Common myeloid progenitor, CD34-positive (primary cell): ENCODE results near the gene ARFRP1.

Source experiments
- CTCF ChIA-PET: fragments of 350-600 bp; sonication (Branson Sonifier 250); formaldehyde crosslinking; loops from one replicate; lab custom pipeline; 2021; ENCODE audit warnings: antibody characterized with exemption; lab: Charles Lee
- POLR2A ChIA-PET: fragments of 350-600 bp; sonication (Branson Sonifier 250); formaldehyde crosslinking; loops from one replicate; lab custom pipeline; 2021; ENCODE audit warnings: antibody characterized with exemption; lab: Charles Lee
- DNase-seq, 3 donors: peaks; one replicate each; pipeline versions ENCODE4 v3.0.0 to v3.0.0-alpha.2; 2013
- H3K27ac ChIP-seq, 2 experiments: 1 replicate in 1 of 2; 2 replicates in 1 of 2; pipeline ENCODE4 v1.7.0; 2013; ENCODE audit warnings: inconsistent platforms in 2 of 2, low read length in 2 of 2, mild to moderate bottlenecking in 2 of 2, low read depth in 1 of 2, moderate library complexity in 1 of 2; ENCODE audit not compliant: severe bottlenecking in 2 of 2, insufficient read depth in 1 of 2, poor library complexity in 1 of 2
- H3K27me3 ChIP-seq, 5 experiments: replicated peaks in 2 of 5; 1 replicate in 3 of 5; 2 replicates in 2 of 5; pipeline versions ENCODE4 v1.6.1 to v1.7.0; 2013; ENCODE audit warnings: low read length in 4 of 5, mild to moderate bottlenecking in 2 of 5, moderate library complexity in 2 of 5, inconsistent platforms in 1 of 5; ENCODE audit not compliant: insufficient read depth in 5 of 5, control insufficient read depth in 4 of 5
- H3K36me3 ChIP-seq, 4 experiments: 1 replicate in 2 of 4; 2 replicates in 2 of 4; pipeline versions ENCODE4 v1.6.1 to v1.7.0; 2013; ENCODE audit warnings: low read length in 3 of 4, control low read depth in 1 of 4, mild to moderate bottlenecking in 1 of 4; ENCODE audit not compliant: control insufficient read depth in 4 of 4, insufficient read depth in 4 of 4
- H3K4me1 ChIP-seq, 4 experiments: 1 replicate in 3 of 4; 2 replicates in 1 of 4; pipeline versions ENCODE4 v1.6.1 to v1.7.1; 2013; ENCODE audit warnings: low read length in 3 of 4, mild to moderate bottlenecking in 3 of 4, control low read depth in 1 of 4, inconsistent platforms in 1 of 4, moderate library complexity in 1 of 4; ENCODE audit not compliant: control insufficient read depth in 4 of 4, insufficient read depth in 4 of 4; ENCODE audit errors: control extremely low read depth in 1 of 4
- H3K4me3 ChIP-seq, 7 experiments: 1 replicate in 4 of 7; 2 replicates in 3 of 7; pipeline versions ENCODE4 v1.5.1 to v1.7.0; 2013; ENCODE audit warnings: mild to moderate bottlenecking in 7 of 7, low read length in 6 of 7, moderate library complexity in 6 of 7, inconsistent platforms in 2 of 7, low read depth in 2 of 7, control low read depth in 1 of 7; ENCODE audit not compliant: insufficient read depth in 4 of 7, control insufficient read depth in 1 of 7; ENCODE audit errors: extremely low read depth in 1 of 7
- H3K9me3 ChIP-seq, 5 experiments: 1 replicate in 4 of 5; 2 replicates in 1 of 5; pipeline versions ENCODE4 v1.6.1 to v1.7.1; 2013; ENCODE audit warnings: low read length in 4 of 5, mild to moderate bottlenecking in 2 of 5, inconsistent platforms in 1 of 5, low read depth in 1 of 5, moderate library complexity in 1 of 5; ENCODE audit not compliant: control insufficient read depth in 4 of 5, insufficient read depth in 2 of 5; ENCODE audit errors: control extremely low read depth in 1 of 5
- WGBS: methylation state at CpG from one replicate; pipeline ENCODE4 v1.1.5; 2013; ENCODE audit not compliant: insufficient coverage; 5-methylcytosine and 5-hydroxymethylcytosine counted together

ARFRP1 gene

DNA sequence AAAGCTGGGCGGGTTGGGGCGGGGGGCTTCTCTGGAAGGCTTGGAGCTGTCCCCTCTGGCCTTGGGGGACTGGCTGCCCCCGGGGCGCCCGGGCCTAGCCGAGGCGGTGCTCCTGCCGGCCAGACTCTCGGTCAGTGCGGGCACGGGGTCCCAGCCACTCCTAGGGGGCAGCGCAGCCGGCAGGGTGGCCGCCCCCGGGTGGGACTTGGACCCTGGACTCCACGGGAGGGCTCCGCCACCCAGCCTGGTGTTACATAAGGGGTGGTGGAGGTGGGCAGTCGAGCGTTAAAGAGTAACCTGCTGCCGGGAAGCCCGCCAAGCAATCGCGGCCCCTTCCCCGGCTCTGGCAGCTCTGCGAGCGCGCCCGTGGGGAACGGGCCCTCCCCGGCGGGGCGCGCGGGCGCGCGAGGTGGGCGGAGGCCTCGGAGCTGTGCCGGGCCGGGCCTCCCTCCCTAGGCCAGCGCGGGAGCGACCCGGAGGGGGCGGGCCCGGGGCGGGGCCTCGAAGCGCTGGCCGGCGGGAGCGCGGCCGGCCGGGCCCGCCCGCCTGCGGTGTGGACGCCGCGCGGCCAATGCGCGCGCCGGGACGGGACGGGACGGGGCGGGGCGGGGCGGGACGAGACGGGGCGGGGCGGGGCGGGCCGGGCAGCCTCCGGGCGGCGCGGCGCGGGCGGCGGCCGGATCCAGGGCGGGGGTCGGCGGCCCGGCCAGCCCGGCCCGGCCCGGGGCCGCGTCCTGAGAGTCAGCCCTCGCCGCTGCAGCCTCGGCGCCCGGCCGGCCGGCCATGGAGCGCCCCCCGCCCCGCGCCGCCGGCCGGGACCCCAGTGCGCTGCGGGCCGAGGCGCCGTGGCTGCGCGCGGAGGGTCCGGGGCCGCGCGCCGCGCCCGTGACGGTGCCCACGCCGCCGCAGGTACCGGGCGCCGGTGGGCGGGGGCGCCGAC, 31.6 kb upstream of the ARFRP1 start, which contains the start of gene SLC2A4RG:
TSS of gene SLC2A4RG (plus strand) at position 647 of the 940 bp plus-strand sequence. CDS start at position 784, 137 bp downstream.
- peak; percentile 54 to 64 (median 55) for DNase-seq
- Histone ChIP-seq H3K36me3 (peaks cover 0 to 29% (median 15%) of the 10 kb centered on the region in 4 experiments), H3K9me3 (no peaks in the 10 kb centered on the region), H3K27ac (peak within 1 kb of the TSS in 1 of 2 experiments; percentile 34), H3K4me1 (peaks cover 0 to 51% (median 42%) of the 10 kb centered on the region in 4 experiments), H3K27me3 (peaks cover 0 to 5% (median 0%) of the 10 kb centered on the region in 5 experiments), H3K4me3 (peak within 1 kb of the TSS; percentile 50 to 74 (median 69))
- 0% methylated on average over 77 of the region's 136 CpGs for WGBS
- ChIA-PET CTCF (no interaction called here), POLR2A (interaction anchor here (1.4 kb wide), 1 partner anchor 126 kb away, joined by 3 read pairs; the partner anchor contains the start of gene TPD52L2)

DNA sequence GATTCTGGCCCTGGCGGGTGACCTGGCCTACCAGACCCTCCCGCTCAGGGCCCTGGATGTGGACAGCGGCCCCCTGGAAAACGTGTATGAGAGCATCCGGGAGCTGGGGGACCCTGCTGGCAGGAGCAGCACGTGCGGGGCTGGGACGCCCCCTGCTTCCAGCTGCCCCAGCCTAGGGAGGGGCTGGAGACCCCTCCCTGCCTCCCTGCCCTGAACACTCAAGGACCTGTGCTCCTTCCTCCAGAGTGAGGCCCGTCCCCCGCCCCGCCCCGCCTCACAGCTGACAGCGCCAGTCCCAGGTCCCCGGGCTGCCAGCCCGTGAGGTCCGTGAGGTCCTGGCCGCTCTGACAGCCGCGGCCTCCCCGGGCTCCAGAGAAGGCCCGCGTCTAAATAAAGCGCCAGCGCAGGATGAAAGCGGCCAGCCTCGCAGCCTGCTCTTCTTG, 30.9 kb upstream of the ARFRP1 start:
- H3K27ac ChIP-seq, result no peak overlapping the region
- WGBS, result 9% methylated on average over 26 of the region's 26 CpGs
- DNase-seq, result peak in 2 of 3 donors; percentile 45 to 55

DNA sequence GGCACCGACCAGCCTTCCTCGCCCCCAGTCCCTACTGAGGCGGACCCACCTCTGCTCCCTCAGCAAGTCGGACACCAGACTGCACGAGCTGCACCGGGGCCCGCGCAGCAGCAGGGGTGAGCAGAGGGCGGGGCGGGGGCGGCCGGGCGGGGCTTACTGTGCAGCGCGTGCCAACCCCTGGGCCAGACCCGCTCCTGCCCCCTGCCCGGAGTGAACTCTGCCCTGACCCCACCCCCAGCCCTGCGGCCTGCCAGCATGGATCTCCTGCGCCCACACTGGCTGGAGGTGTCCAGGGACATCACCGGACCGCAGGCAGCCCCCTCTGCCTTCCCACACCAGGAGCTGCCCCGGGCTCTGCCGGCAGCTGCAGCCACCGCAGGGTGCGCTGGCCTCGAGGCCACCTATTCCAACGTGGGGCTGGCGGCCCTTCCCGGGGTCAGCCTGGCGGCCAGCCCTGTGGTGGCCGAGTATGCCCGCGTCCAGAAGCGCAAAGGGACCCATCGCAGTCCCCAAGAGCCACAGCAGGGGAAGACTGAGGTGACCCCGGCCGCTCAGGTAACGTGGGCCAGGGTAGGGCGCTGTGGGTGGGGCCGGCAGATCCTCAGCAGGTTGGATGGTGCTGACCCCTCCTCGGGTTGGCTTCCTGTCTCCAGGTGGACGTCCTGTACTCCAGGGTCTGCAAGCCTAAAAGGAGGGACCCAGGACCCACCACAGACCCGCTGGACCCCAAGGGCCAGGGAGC, 30.3 kb upstream of the ARFRP1 start:
- ChIA-PET POLR2A (interaction anchor here (0.5 kb wide), 1 partner anchor 15 kb away, joined by 3 read pairs; no protein-coding TSS in a partner anchor), CTCF (no interaction called here)
- DNase-seq, result peak in 1 of 3 donors; percentile 38
- no peak overlapping the region for H3K27ac ChIP-seq
- 19% methylated on average over 38 of the region's 43 CpGs for WGBS
- H3K36me3 ChIP-seq, result peaks cover 2 to 36% (median 23%) of the 10 kb centered on the region in 4 experiments
- H3K27me3 ChIP-seq, result peaks cover 0 to 5% (median 0%) of the 10 kb centered on the region in 5 experiments
- peak overlapping the region in 4 of 7 experiments; percentile 19 to 74 (median 52) for H3K4me3 ChIP-seq
- peaks cover 0 to 51% (median 42%) of the 10 kb centered on the region in 4 experiments for H3K4me1 ChIP-seq
- no peaks in the 10 kb centered on the region for H3K9me3 ChIP-seq

More for the DNA sequence above, 30.9 kb upstream of the ARFRP1 start:
- H3K4me3 ChIP-seq, result peak overlapping the region in 3 of 7 experiments; percentile 55 to 74 (median 69)
- ChIA-PET POLR2A (interaction anchor here (1.4 kb wide), 1 partner anchor 127 kb away, joined by 3 read pairs; the partner anchor contains the start of gene TPD52L2), CTCF (no interaction called here)
- no peaks in the 10 kb centered on the region for H3K9me3 ChIP-seq
- peaks cover 0 to 5% (median 0%) of the 10 kb centered on the region in 5 experiments for H3K27me3 ChIP-seq
- peaks cover 0 to 51% (median 42%) of the 10 kb centered on the region in 4 experiments for H3K4me1 ChIP-seq
- H3K36me3 ChIP-seq, result peaks cover 0 to 36% (median 20%) of the 10 kb centered on the region in 4 experiments

DNA sequence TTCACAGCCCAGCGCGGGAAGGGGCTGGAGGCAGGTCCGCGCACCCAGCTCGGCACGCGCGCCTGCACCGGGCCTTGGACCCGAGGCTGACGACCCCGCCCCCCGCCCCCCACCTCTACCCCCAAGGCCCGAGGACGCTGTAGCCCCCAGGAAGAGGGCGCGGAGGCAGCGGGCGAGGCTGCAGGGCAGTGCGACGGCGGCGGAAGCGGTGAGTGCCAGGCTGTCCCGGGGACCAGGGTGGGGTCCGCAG, 29.8 kb upstream of the ARFRP1 start:
- Histone ChIP-seq H3K27ac (no peak overlapping the region), H3K9me3 (no peaks in the 10 kb centered on the region), H3K4me3 (peak overlapping the region in 4 of 7 experiments; percentile 32 to 74 (median 54)), H3K27me3 (peaks cover 0 to 5% (median 0%) of the 10 kb centered on the region in 5 experiments), H3K4me1 (peaks cover 0 to 51% (median 42%) of the 10 kb centered on the region in 4 experiments), H3K36me3 (peaks cover 2 to 36% (median 23%) of the 10 kb centered on the region in 4 experiments)
- ChIA-PET CTCF (interaction anchor here (0.6 to 1.0 kb wide), 2 partner anchors 27 to 168 kb away, joined by 3 to 4 read pairs; no protein-coding TSS in a partner anchor), POLR2A (no interaction called here)
- no peak for DNase-seq
- WGBS, result under 1% methylated on average over 15 of the region's 26 CpGs

DNA sequence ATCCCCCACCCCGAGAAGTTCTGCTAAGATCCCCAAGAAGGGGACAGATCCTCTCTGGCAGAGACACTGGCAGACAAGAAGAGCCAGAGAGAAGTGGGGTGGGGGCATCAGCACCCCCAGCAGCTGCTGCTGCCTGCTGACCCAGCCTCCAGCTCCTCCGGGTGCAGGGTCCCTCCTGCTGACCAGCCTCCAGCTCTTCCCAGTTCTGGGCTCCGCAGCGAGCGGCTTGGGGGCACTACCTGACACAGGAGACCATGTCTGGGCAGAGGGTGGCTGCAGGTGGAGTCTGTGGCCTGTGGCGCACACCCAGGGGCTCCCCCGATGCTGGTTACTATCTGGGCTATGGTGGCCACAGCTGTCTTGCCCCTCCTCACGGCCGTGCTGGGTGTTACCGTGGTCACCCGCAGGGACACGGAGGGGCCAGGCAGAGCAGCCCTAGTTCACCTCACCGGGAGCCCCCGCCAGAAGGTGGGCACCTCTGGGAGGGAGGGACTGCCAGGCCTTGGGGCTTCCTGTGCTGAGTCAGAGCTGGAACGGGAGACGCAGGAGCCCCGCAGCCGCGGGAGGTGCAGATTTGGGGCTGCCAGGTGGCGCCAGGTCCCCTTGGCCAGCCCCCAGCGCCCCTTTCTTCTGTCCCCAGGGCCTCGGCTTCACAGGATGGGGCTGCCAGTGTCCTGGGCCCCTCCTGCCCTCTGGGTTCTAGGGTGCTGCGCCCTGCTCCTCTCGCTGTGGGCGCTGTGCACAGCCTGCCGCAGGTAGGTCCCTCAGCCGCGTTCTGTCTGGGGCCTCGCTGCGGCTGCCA, 29.3 kb upstream of the ARFRP1 start:
- POLR2A ChIA-PET, result no interaction called here
- H3K36me3 ChIP-seq, result peaks cover 2 to 33% (median 21%) of the 10 kb centered on the region in 4 experiments
- no peaks in the 10 kb centered on the region for H3K9me3 ChIP-seq
- no peak overlapping the region for H3K27ac ChIP-seq
- H3K4me3 ChIP-seq, result peak overlapping the region in 5 of 7 experiments; percentile 32 to 74 (median 52)
- peak in 2 of 3 donors; percentile 47 to 63 for DNase-seq
- peaks cover 0 to 5% (median 0%) of the 10 kb centered on the region in 5 experiments for H3K27me3 ChIP-seq
- CTCF ChIA-PET, result interaction anchor here (0.6 to 1.3 kb wide), 4 partner anchors 16 to 244 kb away, joined by 3 to 4 read pairs (median 3); partner anchors contain the start of gene PRPF6
- H3K4me1 ChIP-seq, result peaks cover 0 to 51% (median 42%) of the 10 kb centered on the region in 4 experiments
- WGBS, result 14% methylated on average over 29 of the region's 30 CpGs
